Sigmoid colon (tissue), 4 donors: ENCODE measurements around the gene PMVK.

Experiments used
- EP300 ChIP-seq, 4 donors: sonication (generic); formaldehyde crosslinking; IDR thresholded peaks; one replicate each; pipeline ENCODE4 v1.6.1; 2017; ENCODE audit warnings: antibody characterized with exemption in 4 of 4
- POLR2A ChIP-seq, 2 donors: fragments of 450-650 bp; IDR thresholded peaks; one replicate each; pipeline ENCODE4 v1.6.1; 2016; ENCODE audit warnings: antibody characterized with exemption in 2 of 2, mild to moderate bottlenecking in 2 of 2, moderate library complexity in 2 of 2

DNA sequence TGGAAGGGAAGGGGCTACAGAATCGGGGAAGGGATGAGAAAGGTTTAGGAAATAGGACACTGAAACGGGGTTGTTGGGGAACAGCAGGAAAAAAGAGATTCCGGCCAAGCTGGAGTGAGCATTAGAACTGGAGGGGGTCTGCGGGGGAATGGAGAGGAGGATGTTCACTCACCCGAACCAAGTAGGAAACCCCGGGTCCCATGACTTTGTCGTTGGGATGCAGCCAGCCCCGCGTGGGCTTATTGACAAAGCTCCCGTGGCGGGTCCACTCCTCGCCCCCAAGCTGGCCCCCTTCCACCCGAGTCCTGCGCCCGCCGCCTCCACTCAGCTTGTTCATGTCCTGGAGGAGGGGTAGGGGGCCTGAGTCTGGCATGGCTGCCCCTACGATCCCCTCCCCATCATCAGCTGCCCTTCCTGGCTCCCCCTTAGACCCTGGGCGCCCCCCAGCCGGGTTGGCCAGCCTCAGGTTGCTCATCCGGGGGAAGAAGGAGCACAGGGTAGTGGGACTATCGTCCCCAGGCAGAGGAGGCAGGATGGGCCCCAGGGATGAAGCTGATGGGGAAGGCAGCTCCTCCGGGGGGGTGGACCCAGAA, 33.4 kb upstream of the PMVK start:
- TF ChIP-seq POLR2A (IDR thresholded peaks at IDR 0.05) (no peak), EP300 (IDR thresholded peaks at IDR 0.05) (no peak)
